K562 (cell line): Measurements from ENCODE around the gene PPP1R3G.

Experiments used
- BDP1 ChIP-seq: IDR thresholded peaks from 3 replicates; pipeline ENCODE4 v1.6.1; 2011; ENCODE audit not compliant: insufficient read length, insufficient read depth
- CTCF ChIP-seq, 3 experiments: IDR thresholded peaks in 2 of 3; conservative IDR thresholded peaks in 1 of 3; 2 replicates each; pipeline ENCODE4 v1.5.1; 2011 to 2012; ENCODE audit warnings: low read length in 3 of 3, mild to moderate bottlenecking in 3 of 3, control low read depth in 2 of 3, improper control_type of control experiment in 1 of 3, inconsistent platforms in 1 of 3, low read depth in 1 of 3, mixed read lengths in 1 of 3, moderate library complexity in 1 of 3; ENCODE audit not compliant: insufficient read depth in 2 of 3
- ELF4 ChIP-seq: fragments of 450-650 bp; formaldehyde crosslinking; IDR thresholded peaks from 2 replicates; pipeline ENCODE4 v1.4.0; 2022; ENCODE audit warnings: missing genetic modification characterization
- HNRNPUL1 ChIP-seq: fragments of 200-400 bp; formaldehyde crosslinking; IDR thresholded peaks from 2 replicates; pipeline ENCODE4 v1.6.1; 2017; ENCODE audit warnings: low read length
- MED1 ChIP-seq: sonication (generic); formaldehyde crosslinking; IDR thresholded peaks from 2 replicates; pipeline ENCODE4 v1.8.1; 2023; ENCODE audit warnings: missing genetic modification reagents, borderline replicate concordance
- RBM15 ChIP-seq: fragments of 200-400 bp; formaldehyde crosslinking; IDR thresholded peaks from 2 replicates; pipeline ENCODE4 v1.6.1; 2018; ENCODE audit warnings: mild to moderate bottlenecking, low read length, moderate library complexity; ENCODE audit not compliant: insufficient read depth
- SMC3 ChIP-seq: conservative IDR thresholded peaks from 2 replicates; pipeline ENCODE4 v1.6.1; 2011; ENCODE audit warnings: low read depth, low read length, improper control_type of control experiment; ENCODE audit not compliant: insufficient read depth
- STAT6 ChIP-seq: sonication (generic); formaldehyde crosslinking; IDR thresholded peaks from 2 replicates; pipeline ENCODE4 v1.8.1; 2023; ENCODE audit warnings: mild to moderate bottlenecking, missing genetic modification reagents
- USF1 ChIP-seq: sonication (generic); formaldehyde crosslinking; IDR thresholded peaks from 2 replicates; pipeline ENCODE4 v1.9.0; 2022; ENCODE audit warnings: mild to moderate bottlenecking, missing genetic modification reagents
- USF2 ChIP-seq: sonication (generic); formaldehyde crosslinking; IDR thresholded peaks from 2 replicates; pipeline ENCODE4 v1.5.0; 2020; ENCODE audit warnings: missing genetic modification reagents
- ZFX ChIP-seq: sonication (generic); formaldehyde crosslinking; IDR thresholded peaks from 2 replicates; pipeline ENCODE4 v1.8.0; 2022; ENCODE audit warnings: mild to moderate bottlenecking, missing genetic modification reagents, moderate library complexity
- ZNF785 ChIP-seq: fragments of 250-450 bp; sonication (Bioruptor Pico); IDR thresholded peaks from 2 replicates; pipeline ENCODE4 v1.4.0; 2020; ENCODE audit warnings: mild to moderate bottlenecking

GRCh38 chr6:5124526-5124925, 39.4 kb downstream of the PPP1R3G start:
- TF ChIP-seq ELF4 (CRISPR knock-in tag) (no peak), HNRNPUL1 (no peak), USF1 (no peak), BDP1 (no peak), CTCF (IDR thresholded peaks at IDR 0.05 in 2 of 3, conservative IDR thresholded peaks at IDR 0.05 in 1 of 3; ENCODE audit: insufficient read depth in 2 of 3, low read depth in 1 of 3, low read length in 3 of 3) (no peak), ZFX (CRISPR knock-in tag) (no peak), ZNF785 (CRISPR knock-in tag) (no peak), STAT6 (CRISPR knock-in tag) (no peak), RBM15 (no peak), MED1 (CRISPR knock-in tag) (no peak), SMC3 (no peak), USF2 (CRISPR knock-in tag) (no peak)
